Measurements from ENCODE around the gene GABARAP. TPM values are rescaled to one million over a fixed set of nuclear protein-coding genes. Genes with fewer than 3 reads are reported as not detected.
"Not testable (repeated sequence)": the region's sequence is repeated elsewhere in the genome, so short reads cannot be mapped to it uniquely, and the experiment has no call there.

The GABARAP gene
- polyA plus RNA-seq, 1 donor (not counting 4 experiments of a cell fraction or from before 2014, with no cell fraction given) = 271 TPM

GRCh38 chr17:7246779-7247178, 4.5 kb upstream of the GABARAP start:
- Histone ChIP-seq H3K9me3 (ENCODE audit: control insufficient read depth, low read depth, low read length) (no peaks in the 10 kb centered on the region), H3K27ac (ENCODE audit: control insufficient read depth, insufficient read depth, low read length) (no peak overlapping the region), H3K9ac (ENCODE audit: control insufficient read depth, extremely low read depth, insufficient read depth, low read length) (no peak overlapping the region), H3K4me3 (ENCODE audit: control insufficient read depth in 2 of 3, extremely low read depth in 1 of 3, insufficient read depth in 2 of 3, low read depth in 1 of 3, low read length in 3 of 3) (no peak overlapping the region), H4K20me1 (ENCODE audit: control insufficient read depth, extremely low read depth, insufficient read depth, low read length) (no peaks in the 10 kb centered on the region), H3K9me1 (ENCODE audit: control insufficient read depth, extremely low read depth, insufficient read depth, low read length) (no peaks in the 10 kb centered on the region), H3K4me1 (ENCODE audit: control insufficient read depth, extremely low read depth, insufficient read depth, low read length) (peaks cover 15% of the 10 kb centered on the region), H3K27me3 (ENCODE audit: control insufficient read depth, extremely low read depth, insufficient read depth, low read length) (no peaks in the 10 kb centered on the region), H3K79me2 (ENCODE audit: control insufficient read depth, insufficient read depth, low read length) (peaks cover 49% of the 10 kb centered on the region), H3K36me3 (ENCODE audit: control insufficient read depth in 2 of 2, extremely low read depth in 1 of 2, insufficient read depth in 2 of 2, low read length in 2 of 2) (peaks cover 19 to 21% of the 10 kb centered on the region in 2 experiments), H3K4me2 (ENCODE audit: control insufficient read depth, extremely low read depth, insufficient read depth, low read depth, low read length) (no peak overlapping the region), H2AFZ (ENCODE audit: control insufficient read depth, low read length) (no peak overlapping the region)
- no peak for TF ChIP-seq EZH2 (IDR thresholded peaks at IDR 0.05; ENCODE audit: low read length)
- TF ChIP-seq CTCF (optimal IDR thresholded peaks at IDR 0.05 in 1 of 3, IDR thresholded peaks at IDR 0.05 in 1 of 3, conservative IDR thresholded peaks at IDR 0.05 in 1 of 3; ENCODE audit: extremely low read depth in 1 of 3, insufficient read depth in 2 of 3, low read length in 3 of 3) = no peak
- DNase-seq (ENCODE audit: low read depth, low spot score) (no peak), FAIRE-seq (no peak)
- dilution Hi-C loops (cut with MboI; ENCODE audit: extremely low pct_ligation_motif_present, low sequenced_read_pairs) = no loop called here

- H3K4me3 ChIP-seq (ENCODE audit: control insufficient read depth in 2 of 3, extremely low read depth in 1 of 3, insufficient read depth in 2 of 3, low read depth in 1 of 3, low read length in 3 of 3); H3K4me2 ChIP-seq (ENCODE audit: control insufficient read depth, extremely low read depth, insufficient read depth, low read depth, low read length); dilution Hi-C loops (cut with MboI; ENCODE audit: extremely low pct_ligation_motif_present, low sequenced_read_pairs); DNase-seq (ENCODE audit: low read depth, low spot score); H3K9me3 ChIP-seq (ENCODE audit: control insufficient read depth, low read depth, low read length); H3K27me3 ChIP-seq (ENCODE audit: control insufficient read depth, extremely low read depth, insufficient read depth, low read length); H3K27ac ChIP-seq (ENCODE audit: control insufficient read depth, insufficient read depth, low read length); H4K20me1 ChIP-seq (ENCODE audit: control insufficient read depth, extremely low read depth, insufficient read depth, low read length); H3K9me1 ChIP-seq (ENCODE audit: control insufficient read depth, extremely low read depth, insufficient read depth, low read length); H2AFZ ChIP-seq (ENCODE audit: control insufficient read depth, low read length); FAIRE-seq; H3K9ac ChIP-seq (ENCODE audit: control insufficient read depth, extremely low read depth, insufficient read depth, low read length): not testable (repeated sequence)
- peaks cover 20% of the 10 kb centered on the region for H3K4me1 ChIP-seq (ENCODE audit: control insufficient read depth, extremely low read depth, insufficient read depth, low read length)
- H3K79me2 ChIP-seq (ENCODE audit: control insufficient read depth, insufficient read depth, low read length) = peaks cover 39% of the 10 kb centered on the region
- peaks cover 20 to 25% of the 10 kb centered on the region in 2 experiments for H3K36me3 ChIP-seq (ENCODE audit: control insufficient read depth in 2 of 2, extremely low read depth in 1 of 2, insufficient read depth in 2 of 2, low read length in 2 of 2)
Measured at GRCh38 chr17:7243838-7244237, 1.6 kb upstream of the GABARAP start.

GRCh38 chr17:7243453-7243729, 1.1 kb upstream of the GABARAP start:
- H3K27me3 ChIP-seq (ENCODE audit: control insufficient read depth, extremely low read depth, insufficient read depth, low read length) = no peaks in the 10 kb centered on the region
- H3K9ac ChIP-seq (ENCODE audit: control insufficient read depth, extremely low read depth, insufficient read depth, low read length) = peak overlapping the region; percentile 96
- H3K36me3 ChIP-seq (ENCODE audit: control insufficient read depth in 2 of 2, extremely low read depth in 1 of 2, insufficient read depth in 2 of 2, low read length in 2 of 2) = peaks cover 19 to 25% of the 10 kb centered on the region in 2 experiments

More at GRCh38 chr17:7243453-7243729, 1.1 kb upstream of the GABARAP start:
- TF ChIP-seq EZH2 (IDR thresholded peaks at IDR 0.05; ENCODE audit: low read length) = no peak
- no peak for TF ChIP-seq CTCF (optimal IDR thresholded peaks at IDR 0.05 in 1 of 3, IDR thresholded peaks at IDR 0.05 in 1 of 3, conservative IDR thresholded peaks at IDR 0.05 in 1 of 3; ENCODE audit: extremely low read depth in 1 of 3, insufficient read depth in 2 of 3, low read length in 3 of 3)
- Histone ChIP-seq H2AFZ (ENCODE audit: control insufficient read depth, low read length) (no peak overlapping the region), H4K20me1 (ENCODE audit: control insufficient read depth, extremely low read depth, insufficient read depth, low read length) (no peaks in the 10 kb centered on the region), H3K9me3 (ENCODE audit: control insufficient read depth, low read depth, low read length) (no peaks in the 10 kb centered on the region), H3K9me1 (ENCODE audit: control insufficient read depth, extremely low read depth, insufficient read depth, low read length) (no peaks in the 10 kb centered on the region), H3K4me1 (ENCODE audit: control insufficient read depth, extremely low read depth, insufficient read depth, low read length) (peaks cover 20% of the 10 kb centered on the region), H3K27ac (ENCODE audit: control insufficient read depth, insufficient read depth, low read length) (peak overlapping the region; percentile 99), H3K79me2 (ENCODE audit: control insufficient read depth, insufficient read depth, low read length) (peaks cover 39% of the 10 kb centered on the region), H3K4me2 (ENCODE audit: control insufficient read depth, extremely low read depth, insufficient read depth, low read depth, low read length) (peak overlapping the region; percentile 95), H3K4me3 (ENCODE audit: control insufficient read depth in 2 of 3, extremely low read depth in 1 of 3, insufficient read depth in 2 of 3, low read depth in 1 of 3, low read length in 3 of 3) (peak overlapping the region; percentile 68 to 90 (median 69))
- DNase-seq (ENCODE audit: low read depth, low spot score) (no peak), FAIRE-seq (no peak)
- dilution Hi-C loops (cut with MboI; ENCODE audit: extremely low pct_ligation_motif_present, low sequenced_read_pairs) = no loop called here
